ENCODE data around the gene RACK1.

Gene RACK1

DNA sequence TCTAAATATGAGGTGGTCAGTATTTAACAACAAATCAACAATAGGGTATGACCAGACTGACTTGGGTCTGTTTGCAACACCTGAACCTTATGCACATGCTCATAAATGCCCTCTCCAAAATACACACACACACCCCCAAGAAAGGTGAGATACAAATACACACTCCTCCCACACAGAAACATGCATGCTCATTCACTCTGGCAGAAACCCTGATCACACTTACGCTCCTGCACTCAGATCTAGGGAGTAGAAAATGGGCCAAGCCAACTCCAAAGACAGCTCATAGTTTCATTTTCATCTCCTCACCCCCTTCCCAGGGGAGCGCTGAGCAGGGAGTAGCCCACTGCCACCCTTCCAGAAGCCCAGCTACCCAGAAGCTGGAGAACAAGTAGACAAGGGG, 50.0 kb downstream of the RACK1 start:
- DNase-seq = no peak

DNA sequence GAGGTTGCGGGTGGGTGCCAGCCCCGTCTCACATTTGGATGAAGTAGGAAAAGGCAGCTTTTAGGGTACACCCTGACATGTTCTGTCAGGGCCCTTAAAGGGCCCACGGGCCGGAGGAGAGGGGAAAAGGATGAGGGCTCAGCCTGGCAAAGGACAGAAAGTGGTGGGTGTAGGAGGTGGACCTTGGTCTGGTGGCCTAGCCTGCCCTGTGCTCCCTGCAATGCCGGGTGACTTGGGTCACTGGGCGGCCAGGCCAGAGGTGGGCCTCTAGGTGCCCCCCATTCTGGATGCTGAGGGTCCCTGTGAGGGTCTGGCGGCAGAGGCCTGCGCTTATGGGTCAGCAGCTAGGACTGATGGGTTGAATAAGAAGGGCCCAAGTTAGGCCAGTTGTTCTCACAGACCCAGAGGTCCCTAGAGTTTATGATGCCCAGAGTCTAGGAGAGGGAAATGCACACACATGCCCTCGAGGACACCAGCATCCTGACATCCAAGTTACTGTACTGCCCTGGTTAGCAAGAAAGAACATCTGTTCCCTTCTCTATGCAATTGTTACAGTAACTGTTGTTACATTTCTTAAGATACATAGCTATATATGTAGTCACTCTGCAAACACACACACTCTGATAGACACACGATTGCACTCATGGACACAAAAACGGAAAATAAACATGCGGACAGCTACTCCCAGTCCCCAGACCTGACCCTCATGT, 51.2 kb downstream of the RACK1 start:
- no peak for DNase-seq

DNA sequence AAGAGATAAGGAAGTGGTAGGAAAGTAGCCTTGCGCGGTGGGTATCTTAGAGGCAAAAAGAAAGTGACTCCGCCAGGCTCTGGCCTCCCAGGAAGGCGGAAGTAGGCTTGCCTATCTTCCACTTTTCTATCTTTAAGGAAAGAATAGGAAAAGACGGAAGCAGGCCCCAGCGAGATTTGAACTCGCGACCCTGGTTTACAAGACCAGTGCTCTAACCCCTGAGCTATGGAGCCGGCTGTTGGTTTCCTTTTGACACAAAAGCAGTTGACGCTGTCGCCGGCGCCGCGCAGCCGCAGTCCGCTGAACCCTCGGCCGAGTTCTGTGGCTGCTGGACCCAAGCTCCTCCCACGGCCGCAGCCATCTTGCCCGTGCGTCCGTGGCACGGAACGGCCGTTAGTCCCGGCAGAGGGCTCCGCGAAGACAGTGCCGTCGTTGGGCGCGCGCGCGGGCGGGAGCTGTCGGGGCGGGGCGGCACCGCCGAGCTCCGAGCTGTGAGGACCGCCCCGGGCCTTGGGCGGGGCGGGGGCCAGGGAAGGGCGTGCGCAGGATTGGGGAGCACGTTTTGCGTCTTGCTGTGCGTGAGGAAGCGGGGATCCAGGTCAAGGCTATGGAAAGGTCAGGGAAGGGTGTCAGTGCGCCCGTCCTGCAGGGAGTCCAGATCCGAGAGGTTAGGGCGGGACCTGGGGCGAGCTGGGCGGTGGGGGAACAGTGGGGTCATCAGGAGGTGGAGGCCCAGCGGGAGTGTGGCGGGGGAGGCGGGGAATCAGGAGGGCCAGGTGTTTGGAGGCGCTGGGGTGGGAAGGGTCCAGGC, 52.0 kb downstream of the RACK1 start:
- peak; percentile 96 for DNase-seq

DNA sequence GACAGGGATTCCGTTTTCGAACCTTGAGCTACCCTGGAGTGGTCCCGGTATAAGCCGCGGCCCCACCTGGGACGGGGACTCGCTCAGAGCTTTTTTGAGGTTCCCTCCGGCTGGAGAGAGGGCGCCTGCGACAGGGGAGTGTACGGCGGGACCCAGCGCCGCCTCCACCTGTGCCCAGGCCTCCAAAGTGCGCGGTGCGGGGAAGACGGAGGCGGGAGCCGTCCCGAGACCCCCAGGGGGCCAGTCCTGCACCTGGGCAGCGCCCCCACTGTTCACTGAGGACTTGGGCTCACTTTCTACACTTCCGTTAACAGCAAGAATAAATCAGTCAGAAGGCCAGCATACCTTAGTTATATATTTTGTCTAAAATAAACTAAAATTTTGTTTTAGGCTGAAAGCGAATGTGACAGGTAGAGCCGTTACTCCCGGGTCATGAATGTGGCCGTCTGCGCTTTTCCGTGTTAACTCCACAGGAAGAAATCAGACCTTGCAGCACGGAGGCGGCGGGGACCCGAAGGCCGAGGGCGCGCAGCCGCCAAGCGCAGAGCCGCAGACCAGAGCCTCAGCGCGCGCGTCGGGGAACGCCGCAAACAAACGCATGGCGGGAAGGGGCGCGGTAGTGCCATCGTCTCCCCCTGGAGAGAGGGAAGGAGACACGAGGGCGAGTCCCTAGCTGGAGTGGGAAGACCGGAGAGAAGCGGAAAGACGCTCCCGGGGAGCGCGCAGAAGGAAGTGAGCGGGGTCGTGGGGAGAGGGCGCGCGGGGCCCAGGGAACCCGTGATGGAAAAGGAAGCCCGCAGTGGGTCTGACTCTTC, 52.8 kb downstream of the RACK1 start:
- peak; percentile 51 for DNase-seq

DNA sequence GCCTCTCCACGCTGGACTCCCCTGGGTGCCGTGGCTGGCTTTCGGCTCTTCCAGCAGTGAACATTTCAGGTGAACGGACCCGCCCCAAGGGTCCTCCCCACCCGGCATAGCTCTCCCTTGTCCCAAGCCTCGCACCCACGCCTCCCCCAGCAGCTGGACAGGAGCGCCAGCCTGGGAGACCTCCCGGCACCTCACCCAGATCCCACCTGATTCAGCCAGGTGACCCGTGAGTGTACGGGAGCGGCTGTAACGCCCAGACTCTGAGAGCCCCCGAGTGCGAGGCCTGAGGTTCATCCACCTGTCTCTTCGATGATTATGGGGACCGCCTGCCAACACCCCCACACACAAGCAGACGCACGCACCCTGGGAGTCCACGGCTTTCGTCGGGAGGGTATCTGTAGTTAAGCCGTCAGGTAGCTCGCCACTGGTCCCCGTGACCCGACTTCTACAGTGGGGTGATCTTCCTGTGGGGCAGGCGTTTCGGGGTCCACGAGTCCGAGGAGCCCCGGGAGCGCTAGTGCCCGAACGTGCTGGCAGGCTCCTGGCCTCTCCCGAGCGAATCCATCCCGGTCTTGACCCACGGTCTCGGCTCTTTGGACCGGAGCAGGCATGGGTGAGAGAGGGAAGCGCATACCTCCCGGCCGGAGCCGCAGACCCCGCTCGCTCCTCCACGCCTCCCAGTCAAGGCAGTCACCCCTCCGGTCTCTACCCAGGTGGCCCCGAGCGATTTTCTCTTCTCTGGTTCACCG, 53.6 kb downstream of the RACK1 start:
- peak; percentile 39 for DNase-seq

DNA sequence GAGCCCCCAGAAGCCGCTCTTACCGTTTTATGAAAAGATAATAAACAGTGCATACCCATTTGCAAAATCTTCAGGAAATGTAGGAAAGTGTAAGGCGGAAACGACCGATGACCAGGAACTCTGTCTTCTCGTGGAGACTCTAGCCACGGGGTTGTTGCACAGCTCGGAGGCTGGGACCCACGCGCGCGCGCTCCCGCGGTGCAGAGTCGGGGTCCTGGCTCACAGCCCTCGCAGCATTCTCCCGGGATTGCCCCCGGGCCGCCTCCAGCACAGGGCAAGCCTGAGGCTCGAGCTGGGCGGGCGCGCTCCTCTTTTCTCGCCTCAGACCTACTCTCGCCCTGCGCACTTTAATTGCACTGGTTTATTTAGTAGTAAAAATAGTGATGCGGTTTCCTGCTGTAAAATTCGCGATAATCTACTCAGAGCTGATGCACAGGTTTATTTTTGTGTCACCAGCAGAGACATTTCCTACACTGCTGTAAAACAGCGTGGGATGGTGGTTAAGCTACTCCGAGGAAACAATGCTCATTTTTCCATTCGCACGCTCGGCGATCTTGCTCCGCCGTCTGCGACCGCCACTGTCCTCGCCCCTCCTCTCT, 54.2 kb downstream of the RACK1 start:
- peak; percentile 77 for DNase-seq

DNA sequence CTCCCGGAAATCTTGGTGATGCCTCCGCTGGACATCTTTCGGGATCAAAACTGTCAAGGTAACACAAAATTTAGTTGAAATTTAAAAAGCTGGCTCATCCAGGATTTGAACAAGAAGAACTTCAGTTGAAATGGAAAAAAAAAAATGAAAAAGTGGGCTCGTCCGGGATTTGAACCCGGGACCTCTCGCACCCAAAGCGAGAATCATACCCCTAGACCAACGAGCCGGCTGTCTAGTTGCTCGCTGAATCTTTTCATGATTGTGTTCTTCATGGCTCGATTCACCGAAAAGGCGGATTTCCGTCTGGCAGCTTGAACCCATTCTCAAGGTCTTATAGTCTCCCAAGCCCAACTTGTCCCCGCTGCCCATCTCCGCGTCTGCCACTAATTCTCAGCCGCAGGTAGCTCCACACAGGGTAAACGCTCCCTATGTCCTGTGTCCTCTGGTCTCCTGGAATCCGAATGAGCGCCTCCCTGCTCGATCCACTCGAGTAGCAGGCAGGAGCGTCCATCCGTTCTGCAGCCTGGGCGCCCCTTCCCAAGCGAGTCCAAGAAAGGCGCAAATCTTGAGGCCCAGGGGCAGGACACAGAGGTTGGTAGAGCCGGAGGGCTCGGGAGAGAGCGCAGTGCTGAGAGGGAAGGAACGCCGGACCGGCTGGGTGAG, 54.9 kb downstream of the RACK1 start:
- DNase-seq = peak; percentile 81

DNA sequence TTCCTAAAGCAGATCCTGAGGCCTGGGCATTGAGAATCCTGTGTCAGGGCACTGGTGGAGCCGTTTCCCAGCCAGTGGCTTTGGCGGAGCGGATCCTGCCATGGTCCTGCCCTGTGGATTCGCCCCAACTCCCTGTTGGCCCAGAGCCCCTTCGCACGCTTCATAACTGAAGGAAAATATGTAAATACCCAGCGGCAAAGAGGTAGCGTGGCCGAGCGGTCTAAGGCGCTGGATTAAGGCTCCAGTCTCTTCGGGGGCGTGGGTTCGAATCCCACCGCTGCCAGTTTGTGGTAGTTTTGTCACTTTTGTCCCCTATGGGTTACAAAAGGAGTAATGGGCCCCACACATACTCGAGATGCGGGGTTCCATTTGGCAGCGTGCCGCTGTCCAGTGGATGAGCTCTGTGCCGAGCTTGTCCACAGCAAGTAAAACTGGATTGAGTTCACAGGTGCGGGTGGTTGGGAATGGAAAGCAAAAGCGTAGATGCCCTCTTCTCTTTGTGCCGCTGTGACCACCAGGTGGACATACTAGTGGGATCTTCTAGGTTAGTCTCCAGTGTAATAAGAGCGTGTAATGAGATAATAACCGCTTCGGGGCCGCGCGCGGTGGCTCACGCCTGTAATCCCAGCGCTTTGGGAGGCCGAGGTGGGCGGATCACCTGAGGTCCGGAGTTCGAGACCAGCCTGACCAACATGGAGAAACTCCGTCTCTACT, 56.0 kb downstream of the RACK1 start:
- no peak for DNase-seq

DNA sequence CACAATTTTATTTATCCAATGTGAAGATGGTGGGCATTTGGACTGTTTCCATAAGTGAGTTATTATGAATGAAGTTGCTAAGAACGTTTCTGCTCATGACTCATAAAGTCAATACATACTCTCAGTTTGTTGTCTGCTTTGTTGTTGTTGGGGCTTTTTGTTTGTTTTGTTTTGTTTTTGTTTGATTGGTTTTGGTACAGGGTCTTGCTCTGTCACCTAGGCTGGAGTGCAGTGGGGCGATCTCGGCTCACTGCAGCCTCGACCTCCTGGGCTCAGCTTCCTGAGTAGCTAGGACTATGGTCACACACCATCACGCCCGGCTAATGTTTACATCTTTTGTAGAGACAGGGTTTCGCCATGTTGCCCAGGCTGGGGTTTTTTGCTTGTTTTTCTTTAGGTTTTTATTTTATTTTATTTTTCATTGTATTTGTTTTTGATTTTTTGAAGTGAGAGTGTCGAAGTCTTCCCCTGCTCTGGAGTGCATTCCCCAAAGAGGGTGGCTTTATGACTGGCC, 56.7 kb downstream of the RACK1 start:
- DNase-seq = no peak
